PFSK-1 (cell line): Measurements from ENCODE around the gene FSTL4.
A peak's percentile ranks its signal among the peaks of the same experiment; 100 is the strongest.

Source experiments
- FOXP2 ChIP-seq: optimal IDR thresholded peaks from 2 replicates; pipeline ENCODE3; 2011; ENCODE audit warnings: borderline replicate concordance, control low read depth, inconsistent platforms; ENCODE audit not compliant: insufficient read depth; ENCODE audit errors: extremely low read length, extremely low read depth
- POLR2AphosphoS5 ChIP-seq: IDR thresholded peaks from 2 replicates; pipeline ENCODE4 v1.6.1; 2012; ENCODE audit warnings: low read depth, mild to moderate bottlenecking, control low read depth, low read length, moderate library complexity
- SIN3A ChIP-seq: IDR thresholded peaks from 2 replicates; pipeline ENCODE4 v1.6.1; 2012; ENCODE audit warnings: mild to moderate bottlenecking, low read length, moderate library complexity, borderline replicate concordance; ENCODE audit not compliant: insufficient read depth
- TAF1 ChIP-seq: IDR thresholded peaks from 2 replicates; pipeline ENCODE4 v1.6.1; 2012; ENCODE audit warnings: low read length, control low read depth, borderline replicate concordance; ENCODE audit not compliant: insufficient read depth
- TF ChIP-seq, protein P1 (sequence below), 2 experiments: IDR thresholded peaks; 2 replicates each; pipeline versions ENCODE4 v1.6.1 to v1.8.0; 2011 to 2012; ENCODE audit warnings: low read depth in 2 of 2, low read length in 2 of 2, control low read depth in 1 of 2, inconsistent platforms in 1 of 2, mild to moderate bottlenecking in 1 of 2, moderate library complexity in 1 of 2; ENCODE audit not compliant: insufficient read depth in 1 of 2

The FSTL4 gene

DNA sequence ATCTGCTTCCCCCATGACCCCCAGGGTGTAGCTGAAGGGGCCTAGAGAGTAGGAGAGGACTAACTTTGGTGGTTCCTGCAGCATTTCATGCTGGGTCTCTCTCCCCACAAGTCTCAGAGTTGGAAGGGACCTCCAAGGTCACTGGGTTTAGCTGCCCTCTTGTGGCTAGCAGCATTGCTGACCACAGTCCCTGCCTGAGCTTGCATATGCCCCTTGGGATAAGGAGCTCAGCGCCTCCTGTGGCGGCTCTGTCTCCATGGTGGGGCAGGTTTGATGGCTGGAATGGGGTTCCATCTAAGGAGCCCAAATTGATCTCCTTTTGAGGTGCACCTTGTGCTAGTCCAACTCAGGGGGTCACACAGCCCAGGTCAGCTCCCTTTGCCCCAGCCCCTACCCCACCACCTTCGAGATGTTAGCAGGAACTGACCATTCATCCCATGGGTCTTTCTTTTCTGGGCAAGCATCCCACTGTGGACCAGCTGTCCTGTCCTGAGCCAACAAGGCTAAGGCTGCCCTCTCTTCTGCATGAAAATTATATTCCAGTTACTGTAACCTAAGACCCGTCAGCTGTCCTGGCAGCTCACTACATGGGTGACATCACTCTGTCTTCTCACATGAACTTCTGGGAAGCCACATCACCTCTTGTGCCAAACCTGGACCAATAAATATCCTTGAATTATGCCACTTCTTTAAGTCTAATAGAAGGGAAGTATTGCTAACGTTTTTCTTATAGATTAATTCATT, 364.3 kb downstream of the FSTL4 start:
- TF ChIP-seq TAF1 (no peak), SIN3A (no peak), POLR2AphosphoS5 (no peak), FOXP2 (no peak)
- TF ChIP-seq, protein P1, sequence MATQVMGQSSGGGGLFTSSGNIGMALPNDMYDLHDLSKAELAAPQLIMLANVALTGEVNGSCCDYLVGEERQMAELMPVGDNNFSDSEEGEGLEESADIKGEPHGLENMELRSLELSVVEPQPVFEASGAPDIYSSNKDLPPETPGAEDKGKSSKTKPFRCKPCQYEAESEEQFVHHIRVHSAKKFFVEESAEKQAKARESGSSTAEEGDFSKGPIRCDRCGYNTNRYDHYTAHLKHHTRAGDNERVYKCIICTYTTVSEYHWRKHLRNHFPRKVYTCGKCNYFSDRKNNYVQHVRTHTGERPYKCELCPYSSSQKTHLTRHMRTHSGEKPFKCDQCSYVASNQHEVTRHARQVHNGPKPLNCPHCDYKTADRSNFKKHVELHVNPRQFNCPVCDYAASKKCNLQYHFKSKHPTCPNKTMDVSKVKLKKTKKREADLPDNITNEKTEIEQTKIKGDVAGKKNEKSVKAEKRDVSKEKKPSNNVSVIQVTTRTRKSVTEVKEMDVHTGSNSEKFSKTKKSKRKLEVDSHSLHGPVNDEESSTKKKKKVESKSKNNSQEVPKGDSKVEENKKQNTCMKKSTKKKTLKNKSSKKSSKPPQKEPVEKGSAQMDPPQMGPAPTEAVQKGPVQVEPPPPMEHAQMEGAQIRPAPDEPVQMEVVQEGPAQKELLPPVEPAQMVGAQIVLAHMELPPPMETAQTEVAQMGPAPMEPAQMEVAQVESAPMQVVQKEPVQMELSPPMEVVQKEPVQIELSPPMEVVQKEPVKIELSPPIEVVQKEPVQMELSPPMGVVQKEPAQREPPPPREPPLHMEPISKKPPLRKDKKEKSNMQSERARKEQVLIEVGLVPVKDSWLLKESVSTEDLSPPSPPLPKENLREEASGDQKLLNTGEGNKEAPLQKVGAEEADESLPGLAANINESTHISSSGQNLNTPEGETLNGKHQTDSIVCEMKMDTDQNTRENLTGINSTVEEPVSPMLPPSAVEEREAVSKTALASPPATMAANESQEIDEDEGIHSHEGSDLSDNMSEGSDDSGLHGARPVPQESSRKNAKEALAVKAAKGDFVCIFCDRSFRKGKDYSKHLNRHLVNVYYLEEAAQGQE (IDR thresholded peaks at IDR 0.05; ENCODE audit: insufficient read depth in 1 of 2, low read depth in 2 of 2, low read length in 2 of 2), result no peak

DNA sequence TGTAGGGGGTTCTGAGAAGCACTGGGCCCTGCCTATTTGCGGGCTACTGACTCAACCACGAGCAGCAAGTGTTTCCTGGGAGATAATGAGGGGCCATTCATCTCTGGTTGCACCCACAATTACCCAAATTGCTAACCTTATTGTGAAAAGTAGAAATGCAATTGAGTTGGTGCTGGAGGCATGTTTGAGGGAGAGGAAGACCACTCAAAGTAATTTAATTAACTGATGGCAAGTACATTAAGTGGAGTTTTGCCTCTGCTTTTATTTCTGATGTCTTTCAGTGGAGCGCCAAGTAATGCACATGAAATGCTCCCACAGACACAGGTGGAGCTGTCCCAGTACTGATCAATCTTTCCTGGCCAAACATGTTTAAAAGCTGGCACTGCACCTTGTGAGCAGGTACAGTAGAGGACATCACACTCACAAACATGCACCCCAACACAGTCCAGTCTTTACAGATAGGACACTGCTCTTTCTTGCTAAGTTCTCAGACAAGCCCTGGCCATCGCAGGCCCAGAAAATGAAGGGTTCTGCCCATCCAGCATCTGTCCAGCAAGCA, 365.1 kb downstream of the FSTL4 start:
- TF ChIP-seq FOXP2, result no peak
- TF ChIP-seq SIN3A, result no peak
- TF ChIP-seq, protein P1 (IDR thresholded peaks at IDR 0.05; ENCODE audit: insufficient read depth in 1 of 2, low read depth in 2 of 2, low read length in 2 of 2), result peak in 1 of 2 experiments; percentile 68; a peak in 2 of 4 replicates

- no peak for TF ChIP-seq FOXP2
- TF ChIP-seq POLR2AphosphoS5, result no peak
- TF ChIP-seq, protein P1 (IDR thresholded peaks at IDR 0.05; ENCODE audit: insufficient read depth in 1 of 2, low read depth in 2 of 2, low read length in 2 of 2), result no peak
- no peak for TF ChIP-seq TAF1
- TF ChIP-seq SIN3A, result no peak
Measured at GRCh38 chr5:133246376-133247150, 365.8 kb downstream of the FSTL4 start.

GRCh38 chr5:133246053-133246370, 366.3 kb downstream of the FSTL4 start:
- TF ChIP-seq FOXP2, result no peak
- TF ChIP-seq, protein P1 (IDR thresholded peaks at IDR 0.05; ENCODE audit: insufficient read depth in 1 of 2, low read depth in 2 of 2, low read length in 2 of 2), result no peak
- TF ChIP-seq POLR2AphosphoS5, result no peak
- no peak for TF ChIP-seq SIN3A
- TF ChIP-seq TAF1, result no peak
